HepG2 (cell line): ENCODE measurements around the gene SLC25A43. TPM values are rescaled to one million over a fixed set of nuclear protein-coding genes. Genes with fewer than 3 reads are reported as not detected.
"Not testable (repeated sequence)": the region's sequence is repeated elsewhere in the genome, so short reads cannot be mapped to it uniquely, and the experiment has no call there.

Source experiments
- ATAC-seq: fragments of 200-7000 bp; cut with Tn5 transposase; 3 replicates; pipeline ENCODE4 v1.9.1; 2020; ENCODE audit warnings: mild to moderate bottlenecking, moderate library complexity
- BruUV-seq: library from RNA; stranded (reverse); fragments of 400-500 nt; replicated peaks from 2 replicates; lab custom pipeline; 2021; lab: Mats Ljungman, UMichigan
- CTCF ChIA-PET: fragments of 300-600 bp; formaldehyde crosslinking; extraction: SDS; loops from one replicate; lab custom pipeline; 2021; ENCODE audit warnings: low total read pairs, inconsistent platforms, low intra/inter-chr PET ratio; lab: Yijun Ruan, JAX
- POLR2A ChIA-PET: fragments of 350-600 bp; sonication (Branson Sonifier 250); formaldehyde crosslinking; loops from one replicate; lab custom pipeline; 2020; ENCODE audit warnings: antibody characterized with exemption, inconsistent platforms; lab: Yijun Ruan, JAX
- DNase-seq: peaks from one replicate; pipeline ENCODE4 v3.0.0-alpha.2; 2015; ENCODE audit warnings: low spot score
- FAIRE-seq: peaks from 3 replicates; lab custom pipeline; 2011; peaks lifted over from hg19 to GRCh38; lab: Jason Lieb, UNC
- H2AFZ ChIP-seq: one replicate; pipeline ENCODE4 v1.6.1; 2011; ENCODE audit warnings: low read length, inconsistent platforms
- H3K27ac ChIP-seq: fragments of 300-600 bp; 3 replicates; pipeline ENCODE4 v1.8.0; 2011; ENCODE audit warnings: mixed run types, mild to moderate bottlenecking, mixed read lengths, low read length, inconsistent platforms; ENCODE audit not compliant: insufficient read depth; ENCODE audit errors: extremely low read length
- H3K27me3 ChIP-seq, 2 experiments: fragments of 200-600 bp in 1 of 2; 2 replicates in 1 of 2; 3 replicates in 1 of 2; pipeline versions ENCODE4 v1.6.0 to v1.8.0; 2011; ENCODE audit warnings: low read length in 2 of 2, mild to moderate bottlenecking in 2 of 2, moderate library complexity in 2 of 2, inconsistent platforms in 1 of 2; ENCODE audit not compliant: insufficient read depth in 2 of 2, control insufficient read depth in 1 of 2
- H3K36me3 ChIP-seq, 2 experiments: fragments of 200-600 bp in 1 of 2; replicated peaks in 1 of 2; 2 replicates in 1 of 2; 3 replicates in 1 of 2; pipeline versions ENCODE4 v1.5.1 to v1.8.0; 2011; ENCODE audit warnings: low read length in 2 of 2, inconsistent platforms in 1 of 2; ENCODE audit not compliant: insufficient read depth in 2 of 2, control insufficient read depth in 1 of 2
- H3K4me1 ChIP-seq: 2 replicates; pipeline ENCODE4 v1.5.1; 2012; ENCODE audit warnings: low read length, inconsistent platforms; ENCODE audit not compliant: insufficient read depth
- H3K4me2 ChIP-seq: 2 replicates; pipeline ENCODE4 v1.6.0; 2011; ENCODE audit warnings: low read depth, low read length, inconsistent platforms
- H3K4me3 ChIP-seq, 3 experiments: fragments of 200-600 bp in 1 of 3; sonication (generic), shearing (Covaris generic) in 1 of 3; replicated peaks in 1 of 3; 2 replicates each; pipeline ENCODE4 v1.5.1; 2011 to 2016; ENCODE audit warnings: low read length in 3 of 3, inconsistent platforms in 2 of 3, low read depth in 2 of 3, mild to moderate bottlenecking in 2 of 3, control low read depth in 1 of 3, mixed read lengths in 1 of 3; ENCODE audit not compliant: insufficient read depth in 1 of 3
- H3K79me2 ChIP-seq: one replicate; pipeline ENCODE4 v1.6.1; 2011; ENCODE audit warnings: low read length, inconsistent platforms; ENCODE audit not compliant: insufficient read depth
- H3K9ac ChIP-seq: 2 replicates; pipeline ENCODE4 v1.6.0; 2011; ENCODE audit warnings: mild to moderate bottlenecking, low read depth, low read length, inconsistent platforms; ENCODE audit not compliant: insufficient read depth
- H3K9me3 ChIP-seq: 2 replicates; pipeline ENCODE4 v1.5.1; 2012; ENCODE audit warnings: mild to moderate bottlenecking, low read length
- H4K20me1 ChIP-seq: 2 replicates; pipeline ENCODE4 v1.6.0; 2011; ENCODE audit warnings: inconsistent platforms, mild to moderate bottlenecking, low read length, moderate library complexity; ENCODE audit not compliant: insufficient read depth
- MLLT10 ChIP-seq: sonication (generic); formaldehyde crosslinking; IDR thresholded peaks from 2 replicates; pipeline ENCODE4 v1.4.0; 2020; ENCODE audit warnings: missing genetic modification reagents
- NR3C1 ChIP-seq: sonication (generic); formaldehyde crosslinking; IDR thresholded peaks from 2 replicates; pipeline ENCODE4 v1.4.0; 2020; ENCODE audit warnings: missing genetic modification reagents
- ZBTB25 ChIP-seq: IDR thresholded peaks from 2 replicates; pipeline ENCODE4 v1.6.1; 2018; ENCODE audit warnings: missing genetic modification reagents
- ZNF549 ChIP-seq: sonication (generic); formaldehyde crosslinking; IDR thresholded peaks from 2 replicates; pipeline ENCODE4 v1.5.0; 2020; ENCODE audit warnings: missing genetic modification reagents
- ZNF674 ChIP-seq: sonication (generic); formaldehyde crosslinking; IDR thresholded peaks from 2 replicates; pipeline ENCODE4 v1.5.0; 2020; ENCODE audit warnings: low read depth, mild to moderate bottlenecking, missing genetic modification reagents
- WGBS: methylation state at CpG from one replicate; pipeline ENCODE4 v1.1.6; 2017; ENCODE audit warnings: low lambda C conversion rate; 5-methylcytosine and 5-hydroxymethylcytosine counted together
- in situ Hi-C: cut with HindIII; loops from 2 replicates; pipeline ENCODE4 v1.10.0; 2017; ENCODE audit warnings: low pct_unique_long_range_greater_than_20kb; ENCODE audit not compliant: extremely low pct_ligation_motif_present
- intact Hi-C: fragments of 100-400 bp; cut with micrococcal nuclease; formaldehyde crosslinking; loops from one replicate; pipeline ENCODE4 v1.10.0; 2022; ENCODE audit not compliant: unreplicated experiment
- polyA plus RNA-seq, 8 experiments: library from polyadenylated mRNA; depleted of rRNA in 3 of 8; stranded (reverse) in 7 of 8; unstranded in 1 of 8; fragments of >200 nt; fragmentation: Illumina TruSeq in 4 of 8; extraction: Trizol in 4 of 8; gene quantifications; 2 replicates each; pipeline versions ENCODE4 v1.2.1 to v1.2.3, GENCODE V29; 2011 to 2016; ENCODE audit warnings: low read depth in 4 of 8, missing spikeins in 1 of 8, mixed read lengths in 1 of 8; ENCODE audit not compliant: insufficient read depth in 1 of 8
- total RNA-seq, 5 experiments: library from RNA; depleted of rRNA; stranded (reverse); fragments of >200 nt; fragmentation: Illumina TruSeq; extraction: Trizol; gene quantifications; 2 replicates each; pipeline ENCODE4 v1.2.3, GENCODE V29; 2016; ENCODE audit warnings: low read depth in 1 of 5
- TF ChIP-seq, protein P1 (sequence below): sonication (generic); formaldehyde crosslinking; conservative IDR thresholded peaks from 2 replicates; pipeline ENCODE4 v1.8.0; 2022; ENCODE audit warnings: mild to moderate bottlenecking, moderate library complexity, missing genetic modification reagents
- TF ChIP-seq, protein P2 (sequence below): sonication (generic); formaldehyde crosslinking; IDR thresholded peaks from 2 replicates; pipeline ENCODE4 v1.8.0; 2022; ENCODE audit warnings: missing genetic modification reagents, mild to moderate bottlenecking, moderate library complexity, borderline replicate concordance

The SLC25A43 gene
- total and polyA plus RNA-seq, 2 of the 13 experiments (the other 11 are each of a cell fraction or from before 2014, with no cell fraction given) = 5.8 to 13.2 TPM

DNA sequence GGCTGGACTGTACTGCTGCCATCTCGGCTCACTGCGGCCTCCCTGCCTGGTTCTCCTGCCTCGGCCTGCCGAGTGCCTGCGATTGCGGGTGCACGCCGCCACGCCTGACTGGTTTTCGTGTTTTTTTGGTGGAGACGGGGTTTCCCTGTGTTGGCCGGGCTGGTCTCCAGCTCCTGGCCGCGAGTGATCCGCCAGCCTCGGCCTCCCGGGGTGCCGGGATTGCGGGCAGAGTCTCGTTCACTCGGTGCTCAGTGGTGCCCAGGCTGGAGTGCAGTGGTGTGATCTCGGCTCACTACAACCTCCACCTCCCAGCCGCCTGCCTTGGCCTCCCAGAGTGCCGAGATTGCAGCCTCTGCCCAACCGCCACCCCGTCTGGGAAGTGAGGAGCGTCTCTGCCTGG lies 37.7 kb upstream of the SLC25A43 start:
- H3K79me2 ChIP-seq, H2AFZ ChIP-seq, H3K9ac ChIP-seq, H3K4me2 ChIP-seq, H4K20me1 ChIP-seq, ATAC-seq, FAIRE-seq, BruUV-seq, POLR2A ChIA-PET, H3K36me3 ChIP-seq, in situ Hi-C loops, intact Hi-C loops, H3K27ac ChIP-seq, H3K9me3 ChIP-seq, H3K4me3 ChIP-seq, H3K27me3 ChIP-seq, H3K4me1 ChIP-seq, DNase-seq, CTCF ChIA-PET: not testable (repeated sequence)
- 69% methylated on average over 2 of the region's 27 CpGs for WGBS

DNA sequence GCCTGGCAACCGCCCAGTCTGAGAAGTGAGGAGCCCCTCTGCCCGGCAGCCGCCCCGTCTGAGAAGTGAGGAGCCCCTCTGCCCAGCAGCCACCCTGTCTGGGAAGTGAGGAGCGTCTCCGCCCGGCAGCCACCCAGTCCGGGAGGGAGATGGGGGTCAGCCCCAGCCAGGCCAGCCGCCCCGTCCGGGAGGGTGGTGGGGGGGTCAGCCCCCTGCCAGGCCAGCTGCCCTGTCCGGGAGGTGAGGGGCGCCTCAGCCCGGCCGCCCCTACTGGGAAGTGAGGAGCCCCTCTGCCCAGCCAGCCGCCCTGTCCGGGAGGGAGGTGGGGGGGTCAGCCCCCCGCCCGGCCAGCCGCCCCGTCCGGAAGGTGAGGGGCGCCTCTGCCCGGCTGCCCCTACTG lies 37.1 kb upstream of the SLC25A43 start:
- CTCF ChIA-PET, ATAC-seq, BruUV-seq, H3K4me1 ChIP-seq, in situ Hi-C loops, H3K9ac ChIP-seq, H3K27me3 ChIP-seq, H4K20me1 ChIP-seq, intact Hi-C loops, FAIRE-seq, DNase-seq, H3K36me3 ChIP-seq, H3K9me3 ChIP-seq, H3K79me2 ChIP-seq, POLR2A ChIA-PET, H3K4me2 ChIP-seq, H3K4me3 ChIP-seq, H3K27ac ChIP-seq, H2AFZ ChIP-seq: not testable (repeated sequence)
- WGBS = no CpG with 5 or more reads among the region's 24 CpGs

DNA sequence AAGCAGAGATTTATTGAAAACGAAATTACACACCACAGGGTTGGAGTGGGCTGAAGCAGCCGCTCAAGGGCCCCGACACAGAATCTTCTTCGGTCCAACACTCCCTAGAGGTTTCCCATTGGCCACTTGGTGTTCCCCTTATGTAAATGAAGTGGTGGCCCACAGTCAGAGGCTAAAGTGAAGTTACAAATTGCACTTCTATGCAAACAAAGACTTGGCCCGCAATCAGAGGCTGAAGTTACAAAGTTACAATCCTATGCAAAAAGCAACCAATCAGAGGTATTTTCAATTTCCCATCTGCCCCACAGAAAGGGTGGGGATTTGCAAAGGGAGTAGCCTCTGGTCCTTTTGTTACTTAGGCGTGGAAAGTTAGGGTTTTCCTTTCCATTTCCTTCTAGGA lies 35.7 kb upstream of the SLC25A43 start:
- ATAC-seq = no peak
- in situ Hi-C loops = no loop called here
- DNase-seq = no peak
- TF ChIP-seq ZNF549 (no peak), ZBTB25 (CRISPR knock-in tag) (no peak), NR3C1 (no peak), ZNF674 (no peak), MLLT10 (CRISPR knock-in tag) (no peak)
- TF ChIP-seq, protein P1, sequence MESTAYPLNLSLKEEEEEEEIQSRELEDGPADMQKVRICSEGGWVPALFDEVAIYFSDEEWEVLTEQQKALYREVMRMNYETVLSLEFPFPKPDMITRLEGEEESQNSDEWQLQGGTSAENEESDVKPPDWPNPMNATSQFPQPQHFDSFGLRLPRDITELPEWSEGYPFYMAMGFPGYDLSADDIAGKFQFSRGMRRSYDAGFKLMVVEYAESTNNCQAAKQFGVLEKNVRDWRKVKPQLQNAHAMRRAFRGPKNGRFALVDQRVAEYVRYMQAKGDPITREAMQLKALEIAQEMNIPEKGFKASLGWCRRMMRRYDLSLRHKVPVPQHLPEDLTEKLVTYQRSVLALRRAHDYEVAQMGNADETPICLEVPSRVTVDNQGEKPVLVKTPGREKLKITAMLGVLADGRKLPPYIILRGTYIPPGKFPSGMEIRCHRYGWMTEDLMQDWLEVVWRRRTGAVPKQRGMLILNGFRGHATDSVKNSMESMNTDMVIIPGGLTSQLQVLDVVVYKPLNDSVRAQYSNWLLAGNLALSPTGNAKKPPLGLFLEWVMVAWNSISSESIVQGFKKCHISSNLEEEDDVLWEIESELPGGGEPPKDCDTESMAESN (CRISPR knock-in tag) = no peak
- TF ChIP-seq, protein P2, sequence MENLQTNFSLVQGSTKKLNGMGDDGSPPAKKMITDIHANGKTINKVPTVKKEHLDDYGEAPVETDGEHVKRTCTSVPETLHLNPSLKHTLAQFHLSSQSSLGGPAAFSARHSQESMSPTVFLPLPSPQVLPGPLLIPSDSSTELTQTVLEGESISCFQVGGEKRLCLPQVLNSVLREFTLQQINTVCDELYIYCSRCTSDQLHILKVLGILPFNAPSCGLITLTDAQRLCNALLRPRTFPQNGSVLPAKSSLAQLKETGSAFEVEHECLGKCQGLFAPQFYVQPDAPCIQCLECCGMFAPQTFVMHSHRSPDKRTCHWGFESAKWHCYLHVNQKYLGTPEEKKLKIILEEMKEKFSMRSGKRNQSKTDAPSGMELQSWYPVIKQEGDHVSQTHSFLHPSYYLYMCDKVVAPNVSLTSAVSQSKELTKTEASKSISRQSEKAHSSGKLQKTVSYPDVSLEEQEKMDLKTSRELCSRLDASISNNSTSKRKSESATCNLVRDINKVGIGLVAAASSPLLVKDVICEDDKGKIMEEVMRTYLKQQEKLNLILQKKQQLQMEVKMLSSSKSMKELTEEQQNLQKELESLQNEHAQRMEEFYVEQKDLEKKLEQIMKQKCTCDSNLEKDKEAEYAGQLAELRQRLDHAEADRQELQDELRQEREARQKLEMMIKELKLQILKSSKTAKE (CRISPR knock-in tag) = no peak

More for the DNA sequence above, 35.7 kb upstream of the SLC25A43 start:
- Histone ChIP-seq H3K4me2 (no peak overlapping the region), H2AFZ (no peak overlapping the region), H3K27me3 (no peaks in the 10 kb centered on the region), H3K27ac (no peak overlapping the region), H3K4me3 (no peak overlapping the region), H4K20me1 (no peaks in the 10 kb centered on the region), H3K9me3 (no peaks in the 10 kb centered on the region), H3K79me2 (no peaks in the 10 kb centered on the region), H3K9ac (no peak overlapping the region), H3K36me3 (no peaks in the 10 kb centered on the region), H3K4me1 (no peaks in the 10 kb centered on the region)
- no TSS peak for BruUV-seq
- WGBS = 33% methylated on average over 6 of the region's 6 CpGs
- intact Hi-C loops = no loop called here
- FAIRE-seq = no peak
- ChIA-PET CTCF (no interaction called here), POLR2A (no interaction called here)
